Stomach (tissue), 9 donors: ENCODE data around the gene PRKCE. TPM values are rescaled to one million over a fixed set of nuclear protein-coding genes. Genes with fewer than 3 reads are reported as not detected.

Experiments used
- DNase-seq, 2 donors: peaks; one replicate each; pipeline versions ENCODE4 v3.0.0 to v3.0.0-alpha.2; 2013 to 2019
- H3K27ac ChIP-seq, 5 donors: fragments of 200-600 bp in 4 of 5; sonication (generic) in 4 of 5; one replicate each; pipeline ENCODE4 v1.5.1; 2013 to 2019; ENCODE audit warnings: mild to moderate bottlenecking in 1 of 5, moderate library complexity in 1 of 5
- H3K27me3 ChIP-seq, 3 donors: fragments of 200-600 bp; sonication (generic); one replicate each; pipeline ENCODE4 v1.5.1; 2017 to 2019; ENCODE audit warnings: mixed run types in 1 of 3
- H3K36me3 ChIP-seq, 4 donors: fragments of 200-600 bp; sonication (generic); 1 replicate in 3 of 4; 2 replicates in 1 of 4; pipeline ENCODE4 v1.5.1; 2016 to 2019
- H3K4me1 ChIP-seq, 4 donors: fragments of 200-600 bp; sonication (generic); one replicate each; pipeline ENCODE4 v1.5.1; 2016 to 2019
- H3K4me3 ChIP-seq, 4 donors: fragments of 200-600 bp; sonication (generic) in 3 of 4; one replicate each; pipeline ENCODE4 v1.5.1; 2016 to 2019; ENCODE audit warnings: mild to moderate bottlenecking in 1 of 4
- H3K9me3 ChIP-seq, 4 donors: fragments of 200-600 bp; sonication (generic); one replicate each; pipeline ENCODE4 v1.5.1; 2016 to 2019
- CTCF ChIP-seq, 7 experiments: fragments of 450-650 bp in 4 of 7; fragments of 200-600 bp in 3 of 7; sonication (generic) in 3 of 7; IDR thresholded peaks; one replicate each; pipeline ENCODE4 v1.5.1; 2016 to 2019; ENCODE audit warnings: antibody characterized with exemption in 7 of 7, control low read depth in 2 of 7, mild to moderate bottlenecking in 1 of 7
- EP300 ChIP-seq: sonication (generic); formaldehyde crosslinking; IDR thresholded peaks from one replicate; pipeline ENCODE4 v1.6.1; 2017; ENCODE audit warnings: antibody characterized with exemption
- POLR2A ChIP-seq, 4 donors: fragments of 450-650 bp; IDR thresholded peaks; one replicate each; pipeline ENCODE4 v1.6.1; 2016; ENCODE audit warnings: antibody characterized with exemption in 4 of 4, control low read depth in 2 of 4, mild to moderate bottlenecking in 1 of 4, moderate library complexity in 1 of 4
- POLR2AphosphoS5 ChIP-seq, 3 donors: sonication (generic); formaldehyde crosslinking; IDR thresholded peaks; one replicate each; pipeline ENCODE4 v1.6.1; 2016; ENCODE audit warnings: antibody characterized with exemption in 3 of 3
- WGBS, 5 donors: extraction: QIAGEN DNeasy Blood & Tissue Kit in 3 of 5; methylation state at CpG; one replicate each; pipeline versions ENCODE4 v1.1.5 to v1.1.7; 2013 to 2018; 5-methylcytosine and 5-hydroxymethylcytosine counted together
- intact Hi-C: fragments of 100-400 bp; cut with DNase I; formaldehyde crosslinking; loops from one replicate; pipeline ENCODE4 v1.15.1; 2023; ENCODE audit warnings: low total_unique reads
- polyA plus RNA-seq, 3 donors: library from polyadenylated mRNA; stranded (reverse); fragments of 200-250 nt; gene quantifications; one replicate each; pipeline ENCODE4 v1.2.3, GENCODE V29; 2013
- total RNA-seq, 5 donors: library from RNA; depleted of rRNA; stranded (reverse); fragments of >200 nt; gene quantifications; one replicate each; pipeline versions ENCODE4 v1.1.0 to v1.2.3, GENCODE V29; 2014 to 2016
- donor health status: healthy with polysubstance abuse.
- donor health status: Bipolar disorder and iron deficiency.
- donor health status: healthy.

PRKCE gene
- total and polyA plus RNA-seq, 8 donors: 2.0 to 92.0 (median 10.0) TPM

- WGBS, 5 donors: 86 to 89% (median 88%) methylated on average over 9 of the region's 9 CpGs
- H3K4me3 ChIP-seq: no peak overlapping the region
- peaks cover 0 to 52% (median 20%) of the 10 kb centered on the region in 4 donors for H3K4me1 ChIP-seq
- peak overlapping the region in 1 of 5 donors; percentile 34 for H3K27ac ChIP-seq
- peaks cover 0 to under 1% (median under 1%) of the 10 kb centered on the region in 4 donors for H3K36me3 ChIP-seq
- no peaks in the 10 kb centered on the region for H3K27me3 ChIP-seq
- TF ChIP-seq EP300 (no peak), CTCF (IDR thresholded peaks at IDR 0.05) (no peak), POLR2A (IDR thresholded peaks at IDR 0.05) (no peak), POLR2AphosphoS5 (IDR thresholded peaks at IDR 0.05) (no peak)
- intact Hi-C loops: no loop called here
- DNase-seq: no peak
- H3K9me3 ChIP-seq: no peaks in the 10 kb centered on the region
Observed at GRCh38 chr2:45840481-45840880, 189.0 kb downstream of the PRKCE start.

GRCh38 chr2:45841752-45842407, 190.4 kb downstream of the PRKCE start:
- intact Hi-C loops: no loop called here

GRCh38 chr2:45843136-45843535, 191.7 kb downstream of the PRKCE start:
- no peak overlapping the region for H3K27ac ChIP-seq

More at GRCh38 chr2:45841752-45842407, 190.4 kb downstream of the PRKCE start:
- no peak overlapping the region for H3K4me3 ChIP-seq
- no peaks in the 10 kb centered on the region for H3K9me3 ChIP-seq
- 82 to 95% (median 92%) methylated on average over 4 of the region's 4 CpGs for WGBS, 5 donors
- TF ChIP-seq CTCF (IDR thresholded peaks at IDR 0.05) (no peak), EP300 (no peak), POLR2AphosphoS5 (IDR thresholded peaks at IDR 0.05) (no peak), POLR2A (IDR thresholded peaks at IDR 0.05) (no peak)
- DNase-seq: no peak
- H3K36me3 ChIP-seq: peaks cover 0 to 14% (median 12%) of the 10 kb centered on the region in 4 donors
- H3K27ac ChIP-seq: no peak overlapping the region
- H3K27me3 ChIP-seq: no peaks in the 10 kb centered on the region
- H3K4me1 ChIP-seq: peaks cover 0 to 55% (median 21%) of the 10 kb centered on the region in 4 donors

More at GRCh38 chr2:45843136-45843535, 191.7 kb downstream of the PRKCE start:
- H3K4me1 ChIP-seq: peaks cover 0 to 55% (median 21%) of the 10 kb centered on the region in 4 donors
- 74 to 91% (median 79%) methylated on average over 8 of the region's 8 CpGs for WGBS, 5 donors
- no peaks in the 10 kb centered on the region for H3K27me3 ChIP-seq
- no peaks in the 10 kb centered on the region for H3K9me3 ChIP-seq
- DNase-seq: no peak
- intact Hi-C loops: no loop called here
- H3K36me3 ChIP-seq: peaks cover 0 to 16% (median 12%) of the 10 kb centered on the region in 4 donors
- TF ChIP-seq POLR2AphosphoS5 (IDR thresholded peaks at IDR 0.05): no peak
- TF ChIP-seq POLR2A (IDR thresholded peaks at IDR 0.05): no peak
- TF ChIP-seq CTCF (IDR thresholded peaks at IDR 0.05): no peak
- TF ChIP-seq EP300: no peak
- H3K4me3 ChIP-seq: no peak overlapping the region
